ENCODE results near the gene DNAJC1. TPM values are rescaled to one million over a fixed set of nuclear protein-coding genes. Genes with fewer than 3 reads are reported as not detected.
A peak's percentile ranks its signal among the peaks of the same experiment; 100 is the strongest.

Gene DNAJC1
- total RNA-seq, 1 experiment from 2014 or later: 13.2 TPM

- Mint-ChIP-seq H3K27ac (0 out of 2 replicates have a peak overlapping the region, but pooled peaks have one; percentile 34), H3K4me1 (peaks cover 5% of the 10 kb centered on the region; the same call in 1 of the 2 replicates), H3K4me3 (no peak overlapping the region), H3K9me3 (peaks cover 4% of the 10 kb centered on the region; the same call in 1 of the 2 replicates), H3K27me3 (ENCODE audit: low read depth) (no peaks in the 10 kb centered on the region), H3K36me3 (no peaks in the 10 kb centered on the region)
- ChIA-PET POLR2A (no interaction called here), CTCF (no interaction called here)
- no peak for TF ChIP-seq RELA (CRISPR knock-in tag; IDR thresholded peaks at IDR 0.05; ENCODE audit: borderline replicate concordance)
- TF ChIP-seq ZNF232 (CRISPR knock-in tag; IDR thresholded peaks at IDR 0.05): no peak
- TF ChIP-seq ZNF416 (CRISPR knock-in tag; IDR thresholded peaks at IDR 0.05): no peak
- no peak for TF ChIP-seq TEAD4 (CRISPR knock-in tag; IDR thresholded peaks at IDR 0.05)
- no peak for TF ChIP-seq NFYB (CRISPR knock-in tag; conservative IDR thresholded peaks at IDR 0.05; ENCODE audit: low read depth)
- TF ChIP-seq, protein P1, sequence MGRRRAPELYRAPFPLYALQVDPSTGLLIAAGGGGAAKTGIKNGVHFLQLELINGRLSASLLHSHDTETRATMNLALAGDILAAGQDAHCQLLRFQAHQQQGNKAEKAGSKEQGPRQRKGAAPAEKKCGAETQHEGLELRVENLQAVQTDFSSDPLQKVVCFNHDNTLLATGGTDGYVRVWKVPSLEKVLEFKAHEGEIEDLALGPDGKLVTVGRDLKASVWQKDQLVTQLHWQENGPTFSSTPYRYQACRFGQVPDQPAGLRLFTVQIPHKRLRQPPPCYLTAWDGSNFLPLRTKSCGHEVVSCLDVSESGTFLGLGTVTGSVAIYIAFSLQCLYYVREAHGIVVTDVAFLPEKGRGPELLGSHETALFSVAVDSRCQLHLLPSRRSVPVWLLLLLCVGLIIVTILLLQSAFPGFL (CRISPR knock-in tag; IDR thresholded peaks at IDR 0.05; ENCODE audit: borderline replicate concordance): no peak
- TF ChIP-seq, protein P2, sequence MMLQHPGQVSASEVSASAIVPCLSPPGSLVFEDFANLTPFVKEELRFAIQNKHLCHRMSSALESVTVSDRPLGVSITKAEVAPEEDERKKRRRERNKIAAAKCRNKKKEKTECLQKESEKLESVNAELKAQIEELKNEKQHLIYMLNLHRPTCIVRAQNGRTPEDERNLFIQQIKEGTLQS (CRISPR knock-in tag; conservative IDR thresholded peaks at IDR 0.05): no peak
- TF ChIP-seq, protein P3, sequence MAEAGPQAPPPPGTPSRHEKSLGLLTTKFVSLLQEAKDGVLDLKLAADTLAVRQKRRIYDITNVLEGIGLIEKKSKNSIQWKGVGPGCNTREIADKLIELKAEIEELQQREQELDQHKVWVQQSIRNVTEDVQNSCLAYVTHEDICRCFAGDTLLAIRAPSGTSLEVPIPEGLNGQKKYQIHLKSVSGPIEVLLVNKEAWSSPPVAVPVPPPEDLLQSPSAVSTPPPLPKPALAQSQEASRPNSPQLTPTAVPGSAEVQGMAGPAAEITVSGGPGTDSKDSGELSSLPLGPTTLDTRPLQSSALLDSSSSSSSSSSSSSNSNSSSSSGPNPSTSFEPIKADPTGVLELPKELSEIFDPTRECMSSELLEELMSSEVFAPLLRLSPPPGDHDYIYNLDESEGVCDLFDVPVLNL (CRISPR knock-in tag; IDR thresholded peaks at IDR 0.05; ENCODE audit: borderline replicate concordance, low read depth): no peak
- no peak for TF ChIP-seq IRF2 (CRISPR knock-in tag; IDR thresholded peaks at IDR 0.05; ENCODE audit: borderline replicate concordance, low read depth)
- TF ChIP-seq GTF2I (CRISPR knock-in tag; conservative IDR thresholded peaks at IDR 0.05): no peak
- TF ChIP-seq NFATC4 (CRISPR knock-in tag; IDR thresholded peaks at IDR 0.05): no peak
- TF ChIP-seq, protein P4, sequence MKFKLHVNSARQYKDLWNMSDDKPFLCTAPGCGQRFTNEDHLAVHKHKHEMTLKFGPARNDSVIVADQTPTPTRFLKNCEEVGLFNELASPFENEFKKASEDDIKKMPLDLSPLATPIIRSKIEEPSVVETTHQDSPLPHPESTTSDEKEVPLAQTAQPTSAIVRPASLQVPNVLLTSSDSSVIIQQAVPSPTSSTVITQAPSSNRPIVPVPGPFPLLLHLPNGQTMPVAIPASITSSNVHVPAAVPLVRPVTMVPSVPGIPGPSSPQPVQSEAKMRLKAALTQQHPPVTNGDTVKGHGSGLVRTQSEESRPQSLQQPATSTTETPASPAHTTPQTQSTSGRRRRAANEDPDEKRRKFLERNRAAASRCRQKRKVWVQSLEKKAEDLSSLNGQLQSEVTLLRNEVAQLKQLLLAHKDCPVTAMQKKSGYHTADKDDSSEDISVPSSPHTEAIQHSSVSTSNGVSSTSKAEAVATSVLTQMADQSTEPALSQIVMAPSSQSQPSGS (CRISPR knock-in tag; IDR thresholded peaks at IDR 0.05; ENCODE audit: borderline replicate concordance, low read depth): no peak
- TF ChIP-seq ZNF532 (CRISPR knock-in tag; IDR thresholded peaks at IDR 0.05; ENCODE audit: borderline replicate concordance): no peak
- no peak for TF ChIP-seq SOX15 (CRISPR knock-in tag; IDR thresholded peaks at IDR 0.05)
- no peak for ATAC-seq
- DNase-seq (ENCODE audit: low spot score): no peak
These were observed 145.1 kb downstream of the DNAJC1 start for GRCh38 chr10:21858455-21858854.

GRCh38 chr10:21849607-21850006 is 153.9 kb downstream of the DNAJC1 start:
- Mint-ChIP-seq H3K36me3 (peaks cover 20% of the 10 kb centered on the region), H3K27me3 (ENCODE audit: low read depth) (no peaks in the 10 kb centered on the region), H3K9me3 (peaks cover 29% of the 10 kb centered on the region), H3K4me3 (no peak overlapping the region), H3K27ac (no peak overlapping the region), H3K4me1 (0 out of 2 replicates have a peak, but pooled peaks cover 2% of the 10 kb centered on the region)
- ChIA-PET CTCF (no interaction called here), POLR2A (no interaction called here)
- no peak for TF ChIP-seq SMAD3 (CRISPR knock-in tag; IDR thresholded peaks at IDR 0.05; ENCODE audit: borderline replicate concordance)
- TF ChIP-seq, protein P5, sequence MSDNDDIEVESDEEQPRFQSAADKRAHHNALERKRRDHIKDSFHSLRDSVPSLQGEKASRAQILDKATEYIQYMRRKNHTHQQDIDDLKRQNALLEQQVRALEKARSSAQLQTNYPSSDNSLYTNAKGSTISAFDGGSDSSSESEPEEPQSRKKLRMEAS (CRISPR knock-in tag; IDR thresholded peaks at IDR 0.05): no peak
- TF ChIP-seq EMX1 (CRISPR knock-in tag; IDR thresholded peaks at IDR 0.05): no peak
- no peak for TF ChIP-seq ZNF232 (CRISPR knock-in tag; IDR thresholded peaks at IDR 0.05)
- no peak for TF ChIP-seq NR1H2 (CRISPR knock-in tag; IDR thresholded peaks at IDR 0.05)
- TF ChIP-seq SOX15 (CRISPR knock-in tag; IDR thresholded peaks at IDR 0.05): no peak
- TF ChIP-seq ZNF263 (CRISPR knock-in tag; IDR thresholded peaks at IDR 0.05; ENCODE audit: low read depth): no peak
- no peak for TF ChIP-seq AR (CRISPR knock-in tag; IDR thresholded peaks at IDR 0.05)
- no peak for TF ChIP-seq RELA (CRISPR knock-in tag; IDR thresholded peaks at IDR 0.05; ENCODE audit: borderline replicate concordance)
- ATAC-seq (no peak), DNase-seq (ENCODE audit: low spot score) (no peak)

All from WTC11 (cell line).